Measurements from ENCODE around the gene AFF4. TPM values are rescaled to one million over a fixed set of nuclear protein-coding genes. Genes with fewer than 3 reads are reported as not detected.

AFF4 gene
- total and polyA plus RNA-seq, 2 of the 4 experiments (the other 2 are of a cell fraction): 27.3 to 57.2 TPM

DNA sequence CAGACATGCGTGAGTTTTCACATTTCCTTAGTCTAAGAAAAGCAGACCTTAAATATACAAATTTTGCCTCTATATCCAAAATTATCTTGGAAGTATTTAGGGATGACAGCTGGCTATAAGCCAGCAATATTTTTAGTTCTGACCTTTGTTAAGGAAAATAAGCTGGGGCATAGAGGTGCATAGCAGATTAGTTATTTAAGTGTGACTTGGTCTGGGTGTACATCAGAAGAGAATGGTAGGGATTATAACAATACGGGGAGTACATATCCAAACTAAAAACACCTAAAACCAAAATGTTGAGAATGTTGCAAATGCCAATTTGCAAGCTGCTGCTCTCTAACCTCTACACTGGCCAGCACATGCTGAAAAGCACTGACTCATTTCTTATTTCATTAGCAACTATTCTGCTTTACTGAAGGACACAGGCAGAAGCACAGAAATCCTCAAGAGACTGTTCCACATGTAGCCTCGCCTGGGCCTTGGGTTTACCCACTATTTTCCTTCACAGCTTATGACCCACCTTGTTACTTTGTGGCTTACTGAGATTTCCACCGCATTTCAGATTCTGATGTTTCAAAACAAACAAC, 67.6 kb downstream of the AFF4 start:
- Histone ChIP-seq H4K20me1 (ENCODE audit: insufficient read depth, low read length) (peaks cover 4% of the 10 kb centered on the region; the same call in 1 of the 2 replicates), H4K5ac (ENCODE audit: low read depth, low read length) (no peak overlapping the region), H4K91ac (ENCODE audit: insufficient read depth, low read depth, low read length) (no peak overlapping the region), H2BK120ac (ENCODE audit: low read depth, low read length) (no peak overlapping the region), H3K9me3 (ENCODE audit: control insufficient read depth, insufficient read depth, low read length) (no peaks in the 10 kb centered on the region), H4K8ac (ENCODE audit: low read depth in 2 of 2, low read length in 2 of 2) (no peak overlapping the region), H3K4ac (ENCODE audit: low read depth, low read length) (no peak overlapping the region), H3K36me3 (ENCODE audit: control insufficient read depth, insufficient read depth, low read length) (peaks cover 35% of the 10 kb centered on the region), H2AFZ (replicated peaks; ENCODE audit: low read length, poor library complexity) (no peak overlapping the region), H3K9ac (ENCODE audit: low read depth, low read length) (no peak overlapping the region), H3K4me2 (ENCODE audit: low read depth, low read length) (no peak overlapping the region), H3K79me1 (ENCODE audit: low read depth in 1 of 2, low read length in 2 of 2) (peaks cover 33 to 35% of the 10 kb centered on the region in 2 experiments), H3K23ac (ENCODE audit: low read depth, low read length) (0 out of 2 replicates have a peak overlapping the region, but pooled peaks have one; percentile 29), H3K14ac (replicated peaks; ENCODE audit: low read depth, low read length) (no peak overlapping the region), H3K4me1 (ENCODE audit: control insufficient read depth, insufficient read depth, low read length) (no peaks in the 10 kb centered on the region), H3K9me1 (ENCODE audit: insufficient read depth, low read length) (no peaks in the 10 kb centered on the region), H2BK20ac (ENCODE audit: low read depth, low read length) (no peak overlapping the region), H3K4me3 (ENCODE audit: insufficient read depth, low read depth, low read length) (no peak overlapping the region), H2AK5ac (ENCODE audit: low read depth, low read length) (no peak overlapping the region), H3K56ac (ENCODE audit: extremely low read depth, insufficient read depth, low read length) (no peak overlapping the region), H2BK5ac (ENCODE audit: low read depth, low read length, poor library complexity, severe bottlenecking) (no peak overlapping the region), H3K27me3 (ENCODE audit: control insufficient read depth, insufficient read depth, low read length) (no peaks in the 10 kb centered on the region), H3K27ac (ENCODE audit: insufficient read depth, low read length) (no peak overlapping the region), H3K18ac (ENCODE audit: low read depth, low read length) (no peak overlapping the region), H2BK15ac (ENCODE audit: low read depth, low read length) (no peak overlapping the region), H2AK9ac (replicated peaks; ENCODE audit: low read depth, low read length, poor library complexity) (no peak overlapping the region)
- DNase-seq: peak; percentile 24
- WGBS, 2 experiments (ENCODE audit: extremely low coverage in 2 of 2, insufficient read length in 1 of 2): 100% methylated on average over 1 of the region's 4 CpGs; no CpG with 5 or more reads in 1 of the 2 experiments
- intact Hi-C loops (cut with micrococcal nuclease) (no loop called here), in situ Hi-C loops (cut with MboI; ENCODE audit: low sequenced_read_pairs) (no loop called here), dilution Hi-C loops (cut with HindIII; ENCODE audit: low sequenced_read_pairs, unreplicated experiment) (no loop called here)
- no TSS peak for BruUV-seq (replicated peaks)
- peak; percentile 61; the same call in 1 of the 2 replicates for ATAC-seq (ENCODE audit: low read depth)
- ChIA-PET POLR2A (ENCODE audit: unreplicated experiment) (no interaction called here), CTCF (no interaction called here)
- TF ChIP-seq CHD1 (IDR thresholded peaks at IDR 0.05; ENCODE audit: low read depth, low read length) (no peak), MAZ (IDR thresholded peaks at IDR 0.05; ENCODE audit: borderline replicate concordance, low read depth, low read length) (no peak), RCOR1 (IDR thresholded peaks at IDR 0.05; ENCODE audit: insufficient replicate concordance, low read length) (no peak), RFX5 (IDR thresholded peaks at IDR 0.05; ENCODE audit: low read depth, low read length) (no peak), BHLHE40 (IDR thresholded peaks at IDR 0.05; ENCODE audit: low read depth, low read length) (no peak)
